GM21528 (cell line): Measurements from ENCODE around the gene STX19.

ENCODE experiments used
- ATAC-seq: cut with Tn5 transposase; IDR thresholded peaks from one replicate; pipeline ENCODE4 v1.9.1; 2021; ENCODE audit warnings: mild to moderate bottlenecking, moderate library complexity; ENCODE audit not compliant: unreplicated experiment, low FRiP score

The STX19 gene

GRCh38 chr3:94043285-94043684 is 14.9 kb upstream of the STX19 start:
- no peak for ATAC-seq

GRCh38 chr3:94036909-94037507 is 8.6 kb upstream of the STX19 start:
- ATAC-seq: no peak

GRCh38 chr3:94026623-94027022 is 1.8 kb downstream of the STX19 start:
- ATAC-seq: no peak

GRCh38 chr3:94024385-94024784 is 4.0 kb downstream of the STX19 start:
- no peak for ATAC-seq

GRCh38 chr3:94020293-94020692 is 8.1 kb downstream of the STX19 start:
- ATAC-seq: no peak

GRCh38 chr3:94019659-94020058 is 8.7 kb downstream of the STX19 start:
- no peak for ATAC-seq

- no peak for ATAC-seq
These were observed 13.4 kb downstream of the STX19 start for GRCh38 chr3:94015025-94015424.

GRCh38 chr3:94012185-94012584 is 16.2 kb downstream of the STX19 start:
- ATAC-seq: no peak

- no peak for ATAC-seq
These were observed 17.1 kb downstream of the STX19 start for GRCh38 chr3:94011233-94011711.

GRCh38 chr3:94009608-94010007 is 18.8 kb downstream of the STX19 start:
- no peak for ATAC-seq

GRCh38 chr3:94008253-94008652 is 20.1 kb downstream of the STX19 start:
- ATAC-seq: no peak

- ATAC-seq: peak; percentile 88
These were observed 24.0 kb downstream of the STX19 start for GRCh38 chr3:94004301-94004910.

- ATAC-seq: no peak
These were observed 26.4 kb downstream of the STX19 start for GRCh38 chr3:94001827-94002495.

GRCh38 chr3:94001191-94001590 is 27.2 kb downstream of the STX19 start:
- no peak for ATAC-seq

GRCh38 chr3:93994056-93994455 is 34.3 kb downstream of the STX19 start:
- no peak for ATAC-seq

- ATAC-seq: no peak
These were observed 36.2 kb downstream of the STX19 start for GRCh38 chr3:93992207-93992606.

- ATAC-seq: no peak
These were observed 36.8 kb downstream of the STX19 start for GRCh38 chr3:93991631-93992030.

- ATAC-seq: no peak
These were observed 39.2 kb downstream of the STX19 start for GRCh38 chr3:93989241-93989640.

- ATAC-seq: no peak
These were observed 39.6 kb downstream of the STX19 start for GRCh38 chr3:93988764-93989163.

GRCh38 chr3:93988283-93988682 is 40.1 kb downstream of the STX19 start:
- ATAC-seq: no peak

GRCh38 chr3:93984618-93985017 is 43.8 kb downstream of the STX19 start:
- no peak for ATAC-seq

GRCh38 chr3:93983408-93983807 is 45.0 kb downstream of the STX19 start:
- no peak for ATAC-seq
